ENCODE measurements around the gene ZKSCAN1. TPM values are rescaled to one million over a fixed set of nuclear protein-coding genes. Genes with fewer than 3 reads are reported as not detected.
A peak's percentile ranks its signal among the peaks of the same experiment; 100 is the strongest.
"Not testable (repeated sequence)": the region's sequence is repeated elsewhere in the genome, so short reads cannot be mapped to it uniquely, and the experiment has no call there.

ZKSCAN1 gene
- total RNA-seq (2021) (69.4 and 70.3 TPM in 2 replicates), Bru-seq, nascent RNA (percentile 93 among the genes with signal in this experiment), BruChase-seq, experiment 1, labeled RNA remaining after a 2-hour chase (percentile 96 among the genes with signal in this experiment), BruChase-seq, experiment 2, labeled RNA remaining after a 6-hour chase (percentile 93 among the genes with signal in this experiment)
- long read RNA-seq, full-length matches to known transcripts, result 14 of 30 reads
- long read RNA-seq, partial matches to known transcripts, result 1 of 30 reads
- long read RNA-seq, other reads (novel, unspliced or antisense), result 15 of 30 reads

GRCh38 chr7:100015232-100016214 lies at the start of gene ZKSCAN1:
Gene ZKSCAN1, plus strand, starts transcription at chr7:100015596. Its CDS starts 7,911 bp downstream, at chr7:100023507.
- intact Hi-C loops (cut with micrococcal nuclease; ENCODE audit: unreplicated experiment), result loop anchor here (2.0 kb wide), 1 partner anchor 33 kb away; the partner anchor contains the start of gene ZSCAN21
- Histone ChIP-seq H3K9me3 (ENCODE audit: insufficient read depth, low read depth) (no peaks in the 10 kb centered on the region), H3K36me3 (ENCODE audit: low read depth) (no peaks in the 10 kb centered on the region), H3K9me2 (ENCODE audit: insufficient read depth) (no peaks in the 10 kb centered on the region), H3K4me3 (peak within 1 kb of the TSS; percentile 95), H3K27me3 (ENCODE audit: insufficient read depth, low read depth) (no peaks in the 10 kb centered on the region), H3K4me2 (peak within 1 kb of the TSS; percentile 92), H2AFZ (peak within 1 kb of the TSS; percentile 79), H3F3A (ENCODE audit: insufficient read depth, low read depth) (peaks cover 23% of the 10 kb centered on the region; the same call in 1 of the 2 replicates), H3K79me2 (ENCODE audit: low read depth) (peaks cover 49% of the 10 kb centered on the region), H4K20me1 (ENCODE audit: insufficient read depth) (peaks cover 39% of the 10 kb centered on the region), H3K27ac (peak within 1 kb of the TSS; percentile 67), H3K4me1 (replicated peaks; ENCODE audit: insufficient read depth) (peaks cover 13% of the 10 kb centered on the region)
- TF ChIP-seq EZH2 (IDR thresholded peaks at IDR 0.05; ENCODE audit: low read depth), result no peak
- no peak for TF ChIP-seq CTCF (conservative IDR thresholded peaks at IDR 0.05)
- BruUV-seq (replicated peaks), result TSS peak; percentile 56
- ChIA-PET POLR2A (ENCODE audit: unreplicated experiment) (interaction anchor here (0.6 to 0.7 kb wide), 3 partner anchors 38 to 133 kb away, joined by 5 to 12 read pairs (median 8); partner anchors contain the start of gene LAMTOR4), CTCF (no interaction called here)
- DNase-seq, result peak; percentile 79 to 80

- no TSS peak for BruUV-seq (replicated peaks)
- no peaks in the 10 kb centered on the region for H4K20me1 ChIP-seq (ENCODE audit: insufficient read depth)
- no peak overlapping the region for H3K4me3 ChIP-seq
- peaks cover 12% of the 10 kb centered on the region; the same call in 1 of the 2 replicates for H3F3A ChIP-seq (ENCODE audit: insufficient read depth, low read depth)
- DNase-seq, result no peak
- no peak overlapping the region for H3K4me2 ChIP-seq
- peaks cover 51% of the 10 kb centered on the region for H3K27me3 ChIP-seq (ENCODE audit: insufficient read depth, low read depth)
- H3K4me1 ChIP-seq (replicated peaks; ENCODE audit: insufficient read depth), result no peaks in the 10 kb centered on the region
- no peak overlapping the region for H2AFZ ChIP-seq
- POLR2A ChIA-PET (ENCODE audit: unreplicated experiment), result no interaction called here
- no peaks in the 10 kb centered on the region for H3K36me3 ChIP-seq (ENCODE audit: low read depth)
- no peaks in the 10 kb centered on the region for H3K9me2 ChIP-seq (ENCODE audit: insufficient read depth)
- no peaks in the 10 kb centered on the region for H3K79me2 ChIP-seq (ENCODE audit: low read depth)
- H3K27ac ChIP-seq, result no peak overlapping the region
- intact Hi-C loops (cut with micrococcal nuclease; ENCODE audit: unreplicated experiment), result no loop called here
- CTCF ChIA-PET, result interaction anchor here (0.7 kb wide), 1 partner anchor 411 kb away, joined by 3 read pairs; no protein-coding TSS in a partner anchor
- TF ChIP-seq EZH2 (IDR thresholded peaks at IDR 0.05; ENCODE audit: low read depth), result no peak
- no peak for TF ChIP-seq CTCF (conservative IDR thresholded peaks at IDR 0.05)
- no peaks in the 10 kb centered on the region for H3K9me3 ChIP-seq (ENCODE audit: insufficient read depth, low read depth)
Measured at GRCh38 chr7:99969298-99969697, 46.1 kb upstream of the ZKSCAN1 start.

GRCh38 chr7:99969813-99970212 lies 45.6 kb upstream of the ZKSCAN1 start:
- H3K4me3 ChIP-seq; H3K9me3 ChIP-seq (ENCODE audit: insufficient read depth, low read depth); DNase-seq; intact Hi-C loops (cut with micrococcal nuclease; ENCODE audit: unreplicated experiment); H3K27ac ChIP-seq; H3K9me2 ChIP-seq (ENCODE audit: insufficient read depth); H2AFZ ChIP-seq; H3K36me3 ChIP-seq (ENCODE audit: low read depth); BruUV-seq (replicated peaks); H3K79me2 ChIP-seq (ENCODE audit: low read depth); H4K20me1 ChIP-seq (ENCODE audit: insufficient read depth); H3K4me2 ChIP-seq; POLR2A ChIA-PET (ENCODE audit: unreplicated experiment); H3K4me1 ChIP-seq (replicated peaks; ENCODE audit: insufficient read depth): not testable (repeated sequence)
- CTCF ChIA-PET, result interaction anchor here (0.7 kb wide), 1 partner anchor 412 kb away, joined by 3 read pairs; no protein-coding TSS in a partner anchor
- peaks cover 13% of the 10 kb centered on the region; the same call in 1 of the 2 replicates for H3F3A ChIP-seq (ENCODE audit: insufficient read depth, low read depth)
- H3K27me3 ChIP-seq (ENCODE audit: insufficient read depth, low read depth), result peaks cover 46% of the 10 kb centered on the region

All from PC-9 (cell line).